ENCODE data around the gene CEBPA. TPM values are rescaled to one million over a fixed set of nuclear protein-coding genes. Genes with fewer than 3 reads are reported as not detected.

The CEBPA gene
- polyA plus RNA-seq, 1 donor (not counting 4 experiments of a cell fraction or from before 2014, with no cell fraction given), result 3.6 TPM

DNA sequence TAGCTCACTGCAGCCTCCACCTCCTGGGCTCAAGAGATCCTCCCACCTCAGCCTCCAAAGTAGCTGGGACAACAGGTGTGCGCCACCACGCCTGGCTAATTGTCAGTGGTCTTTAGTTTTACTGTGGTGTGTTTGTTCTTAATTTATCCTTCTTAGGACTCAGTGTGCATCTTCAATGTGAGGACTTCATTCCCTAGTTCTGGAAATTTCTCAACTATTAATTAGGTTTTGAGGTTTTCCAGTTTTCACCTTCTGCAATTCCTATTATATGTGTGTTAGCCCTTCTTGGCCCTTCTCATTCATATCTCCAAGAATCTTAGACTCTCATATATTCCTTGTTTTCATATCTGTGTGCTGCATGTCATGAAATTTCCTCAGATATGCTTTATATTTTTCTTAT, 44.5 kb downstream of the CEBPA start:
- H3K27me3 ChIP-seq (ENCODE audit: control insufficient read depth, extremely low read depth, insufficient read depth, low read length), result no peaks in the 10 kb centered on the region
- peaks cover 2% of the 10 kb centered on the region for H3K9me3 ChIP-seq (ENCODE audit: control insufficient read depth, low read depth, low read length)
- H3K4me1 ChIP-seq (ENCODE audit: control insufficient read depth, extremely low read depth, insufficient read depth, low read length), result no peaks in the 10 kb centered on the region
- no peaks in the 10 kb centered on the region for H3K36me3 ChIP-seq (ENCODE audit: control insufficient read depth in 2 of 2, extremely low read depth in 1 of 2, insufficient read depth in 2 of 2, low read length in 2 of 2)
- no peak for FAIRE-seq
- dilution Hi-C loops (cut with MboI; ENCODE audit: extremely low pct_ligation_motif_present, low sequenced_read_pairs), result no loop called here
- no peak overlapping the region for H3K4me3 ChIP-seq (ENCODE audit: control insufficient read depth in 2 of 3, extremely low read depth in 1 of 3, insufficient read depth in 2 of 3, low read depth in 1 of 3, low read length in 3 of 3)
- TF ChIP-seq EZH2 (IDR thresholded peaks at IDR 0.05; ENCODE audit: low read length), result no peak
- TF ChIP-seq, protein P1, sequence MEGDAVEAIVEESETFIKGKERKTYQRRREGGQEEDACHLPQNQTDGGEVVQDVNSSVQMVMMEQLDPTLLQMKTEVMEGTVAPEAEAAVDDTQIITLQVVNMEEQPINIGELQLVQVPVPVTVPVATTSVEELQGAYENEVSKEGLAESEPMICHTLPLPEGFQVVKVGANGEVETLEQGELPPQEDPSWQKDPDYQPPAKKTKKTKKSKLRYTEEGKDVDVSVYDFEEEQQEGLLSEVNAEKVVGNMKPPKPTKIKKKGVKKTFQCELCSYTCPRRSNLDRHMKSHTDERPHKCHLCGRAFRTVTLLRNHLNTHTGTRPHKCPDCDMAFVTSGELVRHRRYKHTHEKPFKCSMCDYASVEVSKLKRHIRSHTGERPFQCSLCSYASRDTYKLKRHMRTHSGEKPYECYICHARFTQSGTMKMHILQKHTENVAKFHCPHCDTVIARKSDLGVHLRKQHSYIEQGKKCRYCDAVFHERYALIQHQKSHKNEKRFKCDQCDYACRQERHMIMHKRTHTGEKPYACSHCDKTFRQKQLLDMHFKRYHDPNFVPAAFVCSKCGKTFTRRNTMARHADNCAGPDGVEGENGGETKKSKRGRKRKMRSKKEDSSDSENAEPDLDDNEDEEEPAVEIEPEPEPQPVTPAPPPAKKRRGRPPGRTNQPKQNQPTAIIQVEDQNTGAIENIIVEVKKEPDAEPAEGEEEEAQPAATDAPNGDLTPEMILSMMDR (optimal IDR thresholded peaks at IDR 0.05 in 1 of 3, IDR thresholded peaks at IDR 0.05 in 1 of 3, conservative IDR thresholded peaks at IDR 0.05 in 1 of 3; ENCODE audit: extremely low read depth in 1 of 3, insufficient read depth in 2 of 3, low read length in 3 of 3), result no peak
- H3K27ac ChIP-seq (ENCODE audit: control insufficient read depth, insufficient read depth, low read length), result no peak overlapping the region
- no peak overlapping the region for H2AFZ ChIP-seq (ENCODE audit: control insufficient read depth, low read length)
- H3K79me2 ChIP-seq (ENCODE audit: control insufficient read depth, insufficient read depth, low read length), result no peaks in the 10 kb centered on the region
- H3K9me1 ChIP-seq (ENCODE audit: control insufficient read depth, extremely low read depth, insufficient read depth, low read length), result no peaks in the 10 kb centered on the region
- H4K20me1 ChIP-seq (ENCODE audit: control insufficient read depth, extremely low read depth, insufficient read depth, low read length), result no peaks in the 10 kb centered on the region
- H3K9ac ChIP-seq (ENCODE audit: control insufficient read depth, extremely low read depth, insufficient read depth, low read length), result no peak overlapping the region
- no peak overlapping the region for H3K4me2 ChIP-seq (ENCODE audit: control insufficient read depth, extremely low read depth, insufficient read depth, low read depth, low read length)
- DNase-seq (ENCODE audit: low read depth, low spot score), result no peak

DNA sequence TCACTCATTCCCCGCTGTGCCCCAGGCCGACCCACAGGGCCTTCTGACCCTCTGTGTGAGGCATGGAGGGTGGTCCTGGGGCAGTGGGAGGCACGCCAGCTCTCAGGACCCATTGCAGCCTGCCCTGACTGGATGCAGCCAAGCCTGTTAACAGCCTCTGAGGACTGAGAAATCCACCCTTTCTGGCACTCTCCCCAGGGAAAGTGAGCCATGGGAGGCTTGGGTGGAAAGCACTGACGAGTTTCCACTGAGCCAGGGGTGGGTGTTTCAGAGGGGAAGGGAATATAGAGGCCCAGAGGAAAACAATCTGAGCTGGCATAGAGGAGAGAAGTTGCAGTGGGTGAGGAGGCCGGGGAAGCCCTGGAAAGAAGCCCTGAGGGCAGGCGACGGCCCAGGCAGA, 46.1 kb downstream of the CEBPA start:
- dilution Hi-C loops (cut with MboI; ENCODE audit: extremely low pct_ligation_motif_present, low sequenced_read_pairs), result no loop called here
- Histone ChIP-seq H2AFZ (ENCODE audit: control insufficient read depth, low read length) (no peak overlapping the region), H3K4me2 (ENCODE audit: control insufficient read depth, extremely low read depth, insufficient read depth, low read depth, low read length) (no peak overlapping the region), H3K9me1 (ENCODE audit: control insufficient read depth, extremely low read depth, insufficient read depth, low read length) (no peaks in the 10 kb centered on the region), H3K4me3 (ENCODE audit: control insufficient read depth in 2 of 3, extremely low read depth in 1 of 3, insufficient read depth in 2 of 3, low read depth in 1 of 3, low read length in 3 of 3) (no peak overlapping the region), H3K9me3 (ENCODE audit: control insufficient read depth, low read depth, low read length) (peaks cover 2% of the 10 kb centered on the region), H4K20me1 (ENCODE audit: control insufficient read depth, extremely low read depth, insufficient read depth, low read length) (no peaks in the 10 kb centered on the region), H3K79me2 (ENCODE audit: control insufficient read depth, insufficient read depth, low read length) (no peaks in the 10 kb centered on the region), H3K27me3 (ENCODE audit: control insufficient read depth, extremely low read depth, insufficient read depth, low read length) (no peaks in the 10 kb centered on the region), H3K36me3 (ENCODE audit: control insufficient read depth in 2 of 2, extremely low read depth in 1 of 2, insufficient read depth in 2 of 2, low read length in 2 of 2) (no peaks in the 10 kb centered on the region), H3K4me1 (ENCODE audit: control insufficient read depth, extremely low read depth, insufficient read depth, low read length) (no peaks in the 10 kb centered on the region), H3K27ac (ENCODE audit: control insufficient read depth, insufficient read depth, low read length) (no peak overlapping the region), H3K9ac (ENCODE audit: control insufficient read depth, extremely low read depth, insufficient read depth, low read length) (no peak overlapping the region)
- FAIRE-seq, result no peak
- TF ChIP-seq, protein P1 (optimal IDR thresholded peaks at IDR 0.05 in 1 of 3, IDR thresholded peaks at IDR 0.05 in 1 of 3, conservative IDR thresholded peaks at IDR 0.05 in 1 of 3; ENCODE audit: extremely low read depth in 1 of 3, insufficient read depth in 2 of 3, low read length in 3 of 3), result no peak
- TF ChIP-seq EZH2 (IDR thresholded peaks at IDR 0.05; ENCODE audit: low read length), result no peak
- no peak for DNase-seq (ENCODE audit: low read depth, low spot score)
